ENCODE results near the gene TESMIN. TPM values are rescaled to one million over a fixed set of nuclear protein-coding genes. Genes with fewer than 3 reads are reported as not detected.

The TESMIN gene
- total and polyA plus RNA-seq, 2 donors, result 0.70 to 1.0 TPM

- Histone ChIP-seq H3K27ac (ENCODE audit: low read depth) (no peak overlapping the region), H3K36me3 (ENCODE audit: insufficient read depth) (no peaks in the 10 kb centered on the region), H3K4me3 (ENCODE audit: low read depth, low read length) (no peak overlapping the region), H3K4me1 (ENCODE audit: insufficient read depth) (no peaks in the 10 kb centered on the region)
- no peak for DNase-seq (ENCODE audit: extremely low spot score)
- WGBS, result 92% methylated on average over 17 of the region's 17 CpGs
Measured at GRCh38 chr11:68680541-68681231, 70.6 kb downstream of the TESMIN start.

- Histone ChIP-seq H3K27ac (ENCODE audit: low read depth) (no peak overlapping the region), H3K36me3 (ENCODE audit: insufficient read depth) (no peaks in the 10 kb centered on the region), H3K4me3 (ENCODE audit: low read depth, low read length) (no peak overlapping the region), H3K4me1 (ENCODE audit: insufficient read depth) (no peaks in the 10 kb centered on the region)
- no peak for DNase-seq (ENCODE audit: extremely low spot score)
- WGBS, result 75% methylated on average over 15 of the region's 15 CpGs
Measured at GRCh38 chr11:68678031-68678441, 73.3 kb downstream of the TESMIN start.

DNA sequence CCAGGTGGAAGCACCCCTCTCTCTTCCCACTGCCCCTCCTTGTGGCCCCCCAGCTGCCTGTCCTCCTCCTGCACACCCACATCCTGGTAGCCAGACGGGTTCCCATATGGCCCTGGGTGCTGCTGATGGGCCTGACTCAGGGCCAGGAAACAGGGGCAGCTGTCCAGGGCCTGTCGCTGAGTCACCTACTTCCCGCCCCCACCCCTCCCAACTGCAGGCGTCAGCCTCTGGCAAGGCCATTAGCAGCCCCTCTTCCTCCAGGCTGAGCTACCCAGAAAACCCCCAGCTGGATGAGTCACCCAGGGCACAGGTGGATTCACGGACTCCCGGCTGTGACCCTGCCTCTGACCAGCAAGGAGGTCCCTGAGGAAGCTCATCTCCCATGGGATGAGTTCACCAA, 73.9 kb downstream of the TESMIN start:
- Histone ChIP-seq H3K27ac (ENCODE audit: low read depth) (no peak overlapping the region), H3K4me3 (ENCODE audit: low read depth, low read length) (no peak overlapping the region), H3K36me3 (ENCODE audit: insufficient read depth) (no peaks in the 10 kb centered on the region), H3K4me1 (ENCODE audit: insufficient read depth) (no peaks in the 10 kb centered on the region)
- 8% methylated on average over 6 of the region's 6 CpGs for WGBS
- DNase-seq (ENCODE audit: extremely low spot score), result no peak

DNA sequence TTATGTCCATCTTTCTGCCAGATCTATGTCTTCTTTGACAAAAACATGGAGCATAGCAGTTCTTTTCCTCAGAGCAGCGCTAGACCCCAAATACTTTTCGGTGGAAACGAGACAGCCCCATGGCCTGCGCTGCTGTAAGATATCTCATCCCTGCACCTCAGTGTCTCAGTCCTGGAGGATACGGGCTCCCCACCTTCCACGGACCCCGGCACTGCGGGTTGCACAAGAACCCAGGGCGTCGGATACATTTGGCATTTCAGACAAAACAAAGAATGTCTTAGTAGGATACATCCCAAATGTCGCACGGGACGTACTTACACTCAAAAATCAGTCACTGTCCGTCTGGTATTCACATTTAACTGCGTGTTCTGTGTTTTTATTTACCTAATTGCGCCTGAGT, 76.9 kb downstream of the TESMIN start:
- no peak overlapping the region for H3K27ac ChIP-seq (ENCODE audit: low read depth)
- 93% methylated on average over 16 of the region's 16 CpGs for WGBS
- no peaks in the 10 kb centered on the region for H3K4me1 ChIP-seq (ENCODE audit: insufficient read depth)
- DNase-seq (ENCODE audit: extremely low spot score), result no peak
- no peak overlapping the region for H3K4me3 ChIP-seq (ENCODE audit: low read depth, low read length)
- no peaks in the 10 kb centered on the region for H3K36me3 ChIP-seq (ENCODE audit: insufficient read depth)

- Histone ChIP-seq H3K4me3 (ENCODE audit: low read depth, low read length) (no peak overlapping the region), H3K36me3 (ENCODE audit: insufficient read depth) (no peaks in the 10 kb centered on the region), H3K27ac (ENCODE audit: low read depth) (no peak overlapping the region), H3K4me1 (ENCODE audit: insufficient read depth) (no peaks in the 10 kb centered on the region)
- no peak for DNase-seq (ENCODE audit: extremely low spot score)
- WGBS, result 91% methylated on average over 11 of the region's 11 CpGs
Measured at GRCh38 chr11:68673991-68674390, 77.3 kb downstream of the TESMIN start.

DNA sequence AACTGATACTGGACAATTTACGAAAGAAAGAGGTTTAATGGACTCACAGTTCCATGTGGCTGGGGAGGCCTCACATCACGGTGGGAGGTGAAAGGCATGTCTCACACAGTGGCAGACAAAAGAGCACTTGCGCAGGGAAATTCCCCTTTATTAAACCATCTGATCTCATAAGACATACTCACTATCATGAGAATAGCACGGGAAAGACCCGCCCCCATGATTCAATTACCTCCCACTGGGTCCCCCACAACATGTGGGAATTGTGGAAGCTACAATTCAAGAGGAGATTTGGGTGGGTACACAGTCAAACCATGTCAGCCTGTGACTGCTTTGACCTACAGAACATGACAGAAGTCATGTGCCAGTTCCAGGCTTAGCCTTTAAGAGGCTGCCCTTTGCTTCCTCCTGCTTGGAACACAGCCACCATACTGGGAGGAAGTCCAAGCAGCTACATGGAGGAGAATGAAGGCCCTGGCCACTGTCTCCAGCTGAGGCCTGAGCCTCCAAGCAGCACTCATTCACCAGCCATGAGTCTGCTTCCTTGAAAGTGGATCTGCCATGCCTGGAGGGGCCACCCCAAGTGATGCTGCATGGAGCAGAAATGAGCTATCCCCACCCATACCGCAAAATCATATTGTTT, 77.9 kb downstream of the TESMIN start:
- Histone ChIP-seq H3K36me3 (ENCODE audit: insufficient read depth) (no peaks in the 10 kb centered on the region), H3K4me3 (ENCODE audit: low read depth, low read length) (no peak overlapping the region), H3K4me1 (ENCODE audit: insufficient read depth) (no peaks in the 10 kb centered on the region), H3K27ac (ENCODE audit: low read depth) (no peak overlapping the region)
- WGBS, result 89% methylated on average over 6 of the region's 6 CpGs
- no peak for DNase-seq (ENCODE audit: extremely low spot score)

DNA sequence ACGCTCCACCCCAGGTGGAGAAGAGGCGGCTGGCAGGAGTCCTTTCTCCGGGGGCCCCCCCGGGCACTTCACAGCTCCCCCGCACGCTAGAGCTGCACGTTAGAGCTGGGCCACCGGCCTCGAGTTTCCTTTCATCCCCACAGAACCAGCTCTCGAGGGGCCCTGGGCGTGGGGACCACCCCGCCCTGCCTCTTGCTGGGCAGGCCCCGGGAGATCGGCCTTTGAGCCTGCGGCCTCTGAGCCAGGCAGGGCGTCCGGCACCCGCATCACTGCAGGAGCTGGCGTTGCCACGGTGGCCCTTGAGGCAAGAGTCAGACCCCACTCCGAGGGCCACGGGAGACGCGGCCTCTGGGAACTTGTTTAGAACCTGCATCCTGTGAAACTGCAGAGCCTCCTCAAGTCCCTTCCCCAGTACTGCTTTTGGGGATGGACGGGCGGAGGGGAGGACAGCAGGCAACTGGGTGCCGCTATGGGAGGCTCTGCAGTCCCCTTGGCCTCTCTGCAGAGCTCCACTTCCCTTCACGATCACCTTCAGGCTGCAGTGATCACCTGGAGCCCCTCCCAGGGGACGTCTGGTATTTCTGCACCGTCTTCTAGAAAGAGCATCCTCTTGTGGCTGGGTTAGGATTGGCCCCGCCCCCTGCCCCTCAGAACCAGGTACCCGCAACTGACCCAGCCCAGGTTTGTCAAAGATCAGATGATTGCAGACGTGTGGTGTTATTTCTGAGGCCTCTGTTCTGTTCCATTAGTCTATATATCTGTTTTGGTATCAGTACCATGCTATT, 80.9 kb downstream of the TESMIN start:
- H3K27ac ChIP-seq (ENCODE audit: low read depth), result no peak overlapping the region
- H3K4me3 ChIP-seq (ENCODE audit: low read depth, low read length), result no peak overlapping the region
- H3K4me1 ChIP-seq (ENCODE audit: insufficient read depth), result no peaks in the 10 kb centered on the region
- no peaks in the 10 kb centered on the region for H3K36me3 ChIP-seq (ENCODE audit: insufficient read depth)
- DNase-seq (ENCODE audit: extremely low spot score), result no peak
- 83% methylated on average over 33 of the region's 33 CpGs for WGBS

- DNase-seq (ENCODE audit: extremely low spot score), result no peak
- 82% methylated on average over 27 of the region's 27 CpGs for WGBS
- no peak overlapping the region for H3K27ac ChIP-seq (ENCODE audit: low read depth)
- H3K4me3 ChIP-seq (ENCODE audit: low read depth, low read length), result no peak overlapping the region
- no peaks in the 10 kb centered on the region for H3K4me1 ChIP-seq (ENCODE audit: insufficient read depth)
- no peaks in the 10 kb centered on the region for H3K36me3 ChIP-seq (ENCODE audit: insufficient read depth)
Measured at GRCh38 chr11:68669301-68670090, 81.8 kb downstream of the TESMIN start.

- H3K36me3 ChIP-seq (ENCODE audit: insufficient read depth), result no peaks in the 10 kb centered on the region
- H3K4me1 ChIP-seq (ENCODE audit: insufficient read depth), result no peaks in the 10 kb centered on the region
- DNase-seq (ENCODE audit: extremely low spot score), result no peak
- WGBS, result 73% methylated on average over 21 of the region's 21 CpGs
- H3K27ac ChIP-seq (ENCODE audit: low read depth), result no peak overlapping the region
- no peak overlapping the region for H3K4me3 ChIP-seq (ENCODE audit: low read depth, low read length)
Measured at GRCh38 chr11:68667511-68668500, 83.5 kb downstream of the TESMIN start.

DNA sequence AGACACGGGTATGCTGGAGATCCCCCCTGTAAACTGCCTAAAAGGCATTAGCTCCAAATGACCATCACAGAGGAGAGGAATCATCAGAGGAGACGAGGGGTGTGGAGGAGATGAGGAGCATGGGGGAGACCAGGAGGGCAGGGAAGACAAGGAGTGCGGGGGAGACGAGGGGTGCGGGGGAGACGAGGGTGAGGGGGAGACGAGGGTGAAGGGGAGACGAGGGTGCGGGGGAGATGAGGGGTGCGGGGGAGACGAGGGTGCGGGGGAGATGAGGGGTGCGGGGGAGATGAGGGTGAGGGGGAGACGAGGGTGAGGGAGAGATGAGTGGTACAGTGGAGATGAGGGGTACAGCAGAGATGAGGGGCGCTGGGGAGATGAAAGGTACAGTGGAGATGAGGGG, 84.5 kb downstream of the TESMIN start:
- H3K4me3 ChIP-seq (ENCODE audit: low read depth, low read length), result no peak overlapping the region
- H3K27ac ChIP-seq (ENCODE audit: low read depth), result no peak overlapping the region
- no peaks in the 10 kb centered on the region for H3K4me1 ChIP-seq (ENCODE audit: insufficient read depth)
- WGBS, result 81% methylated on average over 15 of the region's 15 CpGs
- no peaks in the 10 kb centered on the region for H3K36me3 ChIP-seq (ENCODE audit: insufficient read depth)
- DNase-seq (ENCODE audit: extremely low spot score), result no peak

GRCh38 chr11:68665436-68665835, 85.9 kb downstream of the TESMIN start:
- no peak overlapping the region for H3K27ac ChIP-seq (ENCODE audit: low read depth)
- H3K4me3 ChIP-seq (ENCODE audit: low read depth, low read length), result no peak overlapping the region
- no peak for DNase-seq (ENCODE audit: extremely low spot score)
- no peaks in the 10 kb centered on the region for H3K36me3 ChIP-seq (ENCODE audit: insufficient read depth)
- 89% methylated on average over 16 of the region's 16 CpGs for WGBS
- no peaks in the 10 kb centered on the region for H3K4me1 ChIP-seq (ENCODE audit: insufficient read depth)

DNA sequence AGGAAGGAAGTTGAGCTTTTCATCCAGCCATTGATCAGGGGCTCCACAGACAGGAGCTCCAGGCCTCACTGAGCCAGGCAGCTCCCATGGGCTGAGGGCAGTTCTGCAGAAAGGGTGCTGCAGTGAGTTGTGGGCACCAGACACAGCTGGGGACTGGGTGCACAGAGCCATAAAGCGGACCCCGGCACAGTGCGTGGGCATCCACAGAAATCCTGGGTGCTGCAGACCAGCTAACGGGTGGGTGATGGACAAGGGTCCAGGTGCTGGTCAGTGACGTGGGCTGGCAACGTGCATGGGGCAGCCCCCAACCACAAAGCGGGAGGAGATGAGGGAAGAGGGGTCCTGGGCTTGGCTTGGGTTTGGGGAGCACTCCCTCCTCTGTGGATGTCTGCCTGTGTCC, 86.4 kb downstream of the TESMIN start:
- no peak for DNase-seq (ENCODE audit: extremely low spot score)
- H3K27ac ChIP-seq (ENCODE audit: low read depth), result no peak overlapping the region
- H3K4me3 ChIP-seq (ENCODE audit: low read depth, low read length), result no peak overlapping the region
- no peaks in the 10 kb centered on the region for H3K4me1 ChIP-seq (ENCODE audit: insufficient read depth)
- no peaks in the 10 kb centered on the region for H3K36me3 ChIP-seq (ENCODE audit: insufficient read depth)
- 95% methylated on average over 7 of the region's 7 CpGs for WGBS
